Sigmoid colon (tissue), 4 donors: ENCODE measurements around the gene LHPP.

ENCODE experiments used
- POLR2A ChIP-seq, 2 donors: fragments of 450-650 bp; IDR thresholded peaks; one replicate each; pipeline ENCODE4 v1.6.1; 2016; ENCODE audit warnings: antibody characterized with exemption in 2 of 2, mild to moderate bottlenecking in 2 of 2, moderate library complexity in 2 of 2
- POLR2AphosphoS5 ChIP-seq, 4 donors: sonication (generic); formaldehyde crosslinking; IDR thresholded peaks; one replicate each; pipeline ENCODE4 v1.6.1; 2017; ENCODE audit warnings: antibody characterized with exemption in 4 of 4
- TF ChIP-seq, protein P1 (sequence below), 4 experiments: fragments of 450-650 bp in 3 of 4; fragments of 200-600 bp in 1 of 4; IDR thresholded peaks; one replicate each; pipeline ENCODE4 v1.5.1; 2016 to 2019; ENCODE audit warnings: antibody characterized with exemption in 4 of 4, mild to moderate bottlenecking in 3 of 4, moderate library complexity in 2 of 4

DNA sequence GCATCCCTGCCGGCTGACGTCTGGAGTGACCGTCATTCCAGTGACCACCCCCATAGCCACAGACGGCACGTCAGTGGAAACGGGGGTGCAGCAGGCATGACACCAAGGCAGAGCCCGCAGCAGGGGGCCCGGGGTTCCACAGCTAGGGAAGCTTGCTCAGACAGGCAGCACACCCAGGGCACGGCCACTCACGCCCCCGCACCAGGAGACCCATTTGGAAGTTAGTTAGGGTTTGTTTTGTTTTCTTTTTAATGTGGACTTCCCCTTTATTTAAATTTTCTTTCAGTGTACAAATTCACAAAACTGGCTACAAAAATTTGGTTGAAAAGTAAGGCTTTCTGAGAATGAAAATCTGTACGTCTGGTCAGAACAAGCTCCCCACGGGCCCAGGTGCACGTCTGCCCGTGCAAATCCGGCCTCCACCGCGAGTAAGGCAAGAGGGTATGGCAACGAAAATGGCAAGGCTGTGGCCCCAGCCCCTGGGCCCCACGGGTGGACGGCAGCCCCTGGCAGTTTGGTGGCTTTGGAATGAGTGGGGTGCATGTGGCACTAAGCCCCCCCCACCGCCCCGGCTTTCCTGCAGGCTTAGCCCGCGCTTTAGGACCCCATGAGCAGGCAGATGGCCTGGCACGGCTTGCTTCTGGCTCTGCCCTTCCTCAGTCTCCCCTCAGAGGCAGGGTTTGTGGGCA, 158.3 kb downstream of the LHPP start:
- TF ChIP-seq, protein P1, sequence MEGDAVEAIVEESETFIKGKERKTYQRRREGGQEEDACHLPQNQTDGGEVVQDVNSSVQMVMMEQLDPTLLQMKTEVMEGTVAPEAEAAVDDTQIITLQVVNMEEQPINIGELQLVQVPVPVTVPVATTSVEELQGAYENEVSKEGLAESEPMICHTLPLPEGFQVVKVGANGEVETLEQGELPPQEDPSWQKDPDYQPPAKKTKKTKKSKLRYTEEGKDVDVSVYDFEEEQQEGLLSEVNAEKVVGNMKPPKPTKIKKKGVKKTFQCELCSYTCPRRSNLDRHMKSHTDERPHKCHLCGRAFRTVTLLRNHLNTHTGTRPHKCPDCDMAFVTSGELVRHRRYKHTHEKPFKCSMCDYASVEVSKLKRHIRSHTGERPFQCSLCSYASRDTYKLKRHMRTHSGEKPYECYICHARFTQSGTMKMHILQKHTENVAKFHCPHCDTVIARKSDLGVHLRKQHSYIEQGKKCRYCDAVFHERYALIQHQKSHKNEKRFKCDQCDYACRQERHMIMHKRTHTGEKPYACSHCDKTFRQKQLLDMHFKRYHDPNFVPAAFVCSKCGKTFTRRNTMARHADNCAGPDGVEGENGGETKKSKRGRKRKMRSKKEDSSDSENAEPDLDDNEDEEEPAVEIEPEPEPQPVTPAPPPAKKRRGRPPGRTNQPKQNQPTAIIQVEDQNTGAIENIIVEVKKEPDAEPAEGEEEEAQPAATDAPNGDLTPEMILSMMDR (IDR thresholded peaks at IDR 0.05) = no peak
- TF ChIP-seq POLR2A (IDR thresholded peaks at IDR 0.05) (no peak), POLR2AphosphoS5 (IDR thresholded peaks at IDR 0.05) (no peak)
